Upper lobe of right lung (tissue), 1 donor: Measurements from ENCODE around the gene PEBP1. TPM values are rescaled to one million over a fixed set of nuclear protein-coding genes. Genes with fewer than 3 reads are reported as not detected.
A peak's percentile ranks its signal among the peaks of the same experiment; 100 is the strongest.

Source experiments
- ATAC-seq: fragments of 200-7000 bp; cut with Tn5 transposase; one replicate; pipeline ENCODE4 v1.9.1; 2020; ENCODE audit warnings: mild to moderate bottlenecking, moderate library complexity
- DNase-seq: peaks from one replicate; pipeline ENCODE4 v3.0.0-alpha.2; 2020
- H3K27ac ChIP-seq: fragments of 200-600 bp; one replicate; pipeline ENCODE4 v1.8.0; 2022
- H3K27me3 ChIP-seq: fragments of 200-600 bp; one replicate; pipeline ENCODE4 v1.8.0; 2022; ENCODE audit warnings: mild to moderate bottlenecking
- H3K36me3 ChIP-seq: fragments of 200-600 bp; one replicate; pipeline ENCODE4 v1.8.0; 2022
- H3K4me1 ChIP-seq: fragments of 200-600 bp; one replicate; pipeline ENCODE4 v1.8.0; 2022
- H3K4me3 ChIP-seq: fragments of 200-600 bp; one replicate; pipeline ENCODE4 v1.8.0; 2022; ENCODE audit warnings: mild to moderate bottlenecking
- H3K9me3 ChIP-seq: fragments of 200-600 bp; one replicate; pipeline ENCODE4 v1.8.0; 2022
- intact Hi-C: fragments of 100-400 bp; cut with DNase I; formaldehyde crosslinking; loops from one replicate; pipeline ENCODE4 v1.11.0; 2022
- long read RNA-seq: library from polyadenylated mRNA; unstranded; transcript quantifications from one replicate; pipeline ENCODE4 v2.0.0, GENCODE V29; 2021
- total RNA-seq: library from RNA; stranded (reverse); fragmentation: NEBNext Ultra II Directional; extraction: Animal tissue kit (Norgen Biotek cat#: 25700); gene quantifications from one replicate; pipeline ENCODE4 v1.2.1, GENCODE V29; 2021
- TF ChIP-seq, protein P1 (sequence below): fragments of 200-600 bp; IDR thresholded peaks from one replicate; pipeline ENCODE4 v1.8.0; 2022; ENCODE audit warnings: antibody characterized with exemption
- donor health status: DM: no; HTN: yes; CAD: no; lungs with severe emphysema.

PEBP1 gene
- total RNA-seq: 223 TPM
- long read RNA-seq, transcript PEBP1-201 (4 exons, 1,697 nt): major isoform, 519 of 546 reads
- long read RNA-seq, partial matches to known transcripts: 20 of 546 reads
- long read RNA-seq, other reads (novel, unspliced or antisense): 7 of 546 reads

- intact Hi-C loops: no loop called here
- TF ChIP-seq, protein P1, sequence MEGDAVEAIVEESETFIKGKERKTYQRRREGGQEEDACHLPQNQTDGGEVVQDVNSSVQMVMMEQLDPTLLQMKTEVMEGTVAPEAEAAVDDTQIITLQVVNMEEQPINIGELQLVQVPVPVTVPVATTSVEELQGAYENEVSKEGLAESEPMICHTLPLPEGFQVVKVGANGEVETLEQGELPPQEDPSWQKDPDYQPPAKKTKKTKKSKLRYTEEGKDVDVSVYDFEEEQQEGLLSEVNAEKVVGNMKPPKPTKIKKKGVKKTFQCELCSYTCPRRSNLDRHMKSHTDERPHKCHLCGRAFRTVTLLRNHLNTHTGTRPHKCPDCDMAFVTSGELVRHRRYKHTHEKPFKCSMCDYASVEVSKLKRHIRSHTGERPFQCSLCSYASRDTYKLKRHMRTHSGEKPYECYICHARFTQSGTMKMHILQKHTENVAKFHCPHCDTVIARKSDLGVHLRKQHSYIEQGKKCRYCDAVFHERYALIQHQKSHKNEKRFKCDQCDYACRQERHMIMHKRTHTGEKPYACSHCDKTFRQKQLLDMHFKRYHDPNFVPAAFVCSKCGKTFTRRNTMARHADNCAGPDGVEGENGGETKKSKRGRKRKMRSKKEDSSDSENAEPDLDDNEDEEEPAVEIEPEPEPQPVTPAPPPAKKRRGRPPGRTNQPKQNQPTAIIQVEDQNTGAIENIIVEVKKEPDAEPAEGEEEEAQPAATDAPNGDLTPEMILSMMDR: no peak
- peak; percentile 100 for ATAC-seq
- peak within 1 kb of the TSS; percentile 98 for H3K4me3 ChIP-seq
- H3K27me3 ChIP-seq: no peaks in the 10 kb centered on the region
- H3K27ac ChIP-seq: peak within 1 kb of the TSS; percentile 92
- peaks cover 31% of the 10 kb centered on the region for H3K36me3 ChIP-seq
- no peaks in the 10 kb centered on the region for H3K9me3 ChIP-seq
- peak; percentile 98 for DNase-seq
- H3K4me1 ChIP-seq: peaks cover 12% of the 10 kb centered on the region
Measured at GRCh38 chr12:118135788-118136558, at the start of gene PEBP1. PEBP1 (plus strand) TSS chr12:118136124; CDS start chr12:118136210, 86 bp downstream.

GRCh38 chr12:118089782-118090181 lies 46.1 kb upstream of the PEBP1 start:
- Histone ChIP-seq H3K27ac (no peak overlapping the region), H3K27me3 (no peaks in the 10 kb centered on the region), H3K9me3 (no peaks in the 10 kb centered on the region), H3K4me1 (no peaks in the 10 kb centered on the region), H3K4me3 (no peak overlapping the region), H3K36me3 (peaks cover 4% of the 10 kb centered on the region)
- TF ChIP-seq, protein P1: no peak
- ATAC-seq (no peak), DNase-seq (no peak)
- intact Hi-C loops: no loop called here

GRCh38 chr12:118094039-118094438 lies 41.9 kb upstream of the PEBP1 start:
- Histone ChIP-seq H3K9me3 (no peaks in the 10 kb centered on the region), H3K4me1 (no peaks in the 10 kb centered on the region), H3K27me3 (no peaks in the 10 kb centered on the region), H3K27ac (no peak overlapping the region), H3K36me3 (peaks cover 4% of the 10 kb centered on the region), H3K4me3 (no peak overlapping the region)
- ATAC-seq (no peak), DNase-seq (no peak)
- intact Hi-C loops: no loop called here
- TF ChIP-seq, protein P1: no peak

DNA sequence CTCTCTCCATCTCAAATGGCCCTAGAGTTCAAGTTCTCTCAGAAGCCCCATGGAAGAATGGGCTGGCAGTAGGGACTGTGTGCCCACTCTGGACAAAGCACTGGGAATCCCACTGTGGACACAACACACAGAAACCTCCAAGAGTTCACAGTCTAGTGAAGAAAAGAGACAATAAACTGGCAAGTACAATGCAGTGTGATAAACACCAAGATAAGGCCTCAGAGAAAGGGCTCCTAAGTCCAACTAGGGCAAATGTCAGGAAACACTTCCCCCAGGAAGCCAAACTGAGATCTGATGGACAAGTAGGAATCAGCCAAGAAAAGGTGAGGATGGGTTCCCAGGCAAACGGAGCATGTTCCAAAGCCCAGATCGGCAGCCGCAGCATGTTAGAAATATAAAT lies 37.5 kb upstream of the PEBP1 start:
- Histone ChIP-seq H3K4me3 (no peak overlapping the region), H3K9me3 (no peaks in the 10 kb centered on the region), H3K27ac (no peak overlapping the region), H3K27me3 (no peaks in the 10 kb centered on the region), H3K4me1 (peaks cover 6% of the 10 kb centered on the region), H3K36me3 (no peaks in the 10 kb centered on the region)
- DNase-seq: no peak
- TF ChIP-seq, protein P1: no peak
- no peak for ATAC-seq
- intact Hi-C loops: no loop called here

- intact Hi-C loops: no loop called here
- no peaks in the 10 kb centered on the region for H3K27me3 ChIP-seq
- peaks cover 6% of the 10 kb centered on the region for H3K4me1 ChIP-seq
- ATAC-seq (no peak), DNase-seq (no peak)
- TF ChIP-seq, protein P1: no peak
- H3K27ac ChIP-seq: no peak overlapping the region
- no peaks in the 10 kb centered on the region for H3K36me3 ChIP-seq
- H3K9me3 ChIP-seq: no peaks in the 10 kb centered on the region
- H3K4me3 ChIP-seq: no peak overlapping the region
Measured at GRCh38 chr12:118098911-118099671, 36.8 kb upstream of the PEBP1 start.
